NCI-H446 (cell line): ENCODE data around the gene AKAP6.

Experiments used
- DNase-seq, 2 experiments: peaks; one replicate each; lab custom pipeline; 2025; lab: John Stamatoyannopoulos, UW

The AKAP6 gene

GRCh38 chr14:32412103-32412502, 83.0 kb downstream of the AKAP6 start:
- no peak for DNase-seq

DNA sequence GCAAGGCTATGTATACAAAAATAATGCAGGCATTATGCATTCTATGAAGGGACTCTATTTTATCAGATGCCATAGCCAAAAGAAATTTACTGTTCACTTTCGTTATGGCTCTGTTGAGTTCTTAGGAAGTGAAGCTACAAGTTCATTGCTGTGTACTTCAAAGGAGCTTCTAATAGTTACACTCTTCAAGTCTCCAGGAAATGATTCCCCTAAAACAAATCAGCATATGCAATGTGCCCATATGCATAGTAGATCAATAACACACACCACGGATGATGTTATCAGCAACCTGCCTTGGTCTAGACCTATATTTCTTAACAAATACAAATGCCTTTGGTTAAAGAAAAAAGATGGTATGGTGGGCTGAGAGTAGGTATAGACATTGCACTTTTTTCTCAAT, 83.4 kb downstream of the AKAP6 start:
- no peak for DNase-seq

- DNase-seq, result no peak
These were observed 85.0 kb downstream of the AKAP6 start for GRCh38 chr14:32413967-32414640.

DNA sequence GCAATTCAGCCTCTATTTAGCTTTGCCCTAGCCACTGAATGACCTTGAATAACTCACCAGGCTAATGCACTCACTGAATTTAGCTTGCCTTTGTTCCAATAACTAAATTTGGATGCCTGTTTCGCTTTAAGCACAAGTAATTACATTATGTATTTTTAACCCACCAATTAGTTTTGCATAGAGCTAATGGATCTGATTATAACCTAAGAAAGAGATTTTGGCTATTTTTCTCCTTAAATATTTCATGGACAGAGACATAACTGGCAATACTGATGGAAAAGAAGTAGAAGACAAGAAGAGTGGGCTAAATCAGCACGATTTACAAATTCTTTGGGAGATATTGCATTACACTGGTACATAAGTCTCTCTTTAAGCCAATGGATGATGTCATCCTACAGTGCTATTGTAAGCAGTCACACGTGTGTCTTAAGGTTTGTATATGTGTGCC, 85.7 kb downstream of the AKAP6 start:
- no peak for DNase-seq

DNA sequence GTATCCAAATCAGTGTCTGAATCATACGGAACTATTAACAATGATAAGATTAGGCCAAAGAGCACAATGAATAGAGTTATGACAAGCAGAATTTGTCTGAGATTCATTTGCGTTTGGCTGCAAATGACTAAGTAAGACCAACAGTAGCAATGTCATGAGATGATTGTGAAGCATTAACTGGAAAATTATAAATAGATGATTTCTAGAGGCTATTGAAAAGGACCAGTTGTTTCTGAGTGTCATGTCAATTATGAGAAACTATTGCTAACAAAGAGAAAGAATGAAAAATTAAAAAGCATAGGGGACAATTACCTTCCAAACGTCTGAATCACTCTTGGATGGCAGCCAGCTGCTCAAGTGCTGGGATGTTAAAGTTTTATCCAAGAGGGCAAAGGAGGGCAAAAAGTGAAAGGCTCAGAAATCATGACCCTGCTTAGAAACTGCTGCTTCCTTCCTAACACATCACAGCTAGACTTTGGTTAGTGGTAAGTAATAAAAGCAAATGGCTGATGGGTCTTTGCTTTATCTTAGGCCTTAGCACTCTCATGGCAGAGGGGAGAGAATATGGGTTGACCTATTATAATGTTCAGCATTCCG, 89.0 kb downstream of the AKAP6 start:
- DNase-seq, result peak; percentile 37 to 63

GRCh38 chr14:32419429-32419828, 90.3 kb downstream of the AKAP6 start:
- no peak for DNase-seq

DNA sequence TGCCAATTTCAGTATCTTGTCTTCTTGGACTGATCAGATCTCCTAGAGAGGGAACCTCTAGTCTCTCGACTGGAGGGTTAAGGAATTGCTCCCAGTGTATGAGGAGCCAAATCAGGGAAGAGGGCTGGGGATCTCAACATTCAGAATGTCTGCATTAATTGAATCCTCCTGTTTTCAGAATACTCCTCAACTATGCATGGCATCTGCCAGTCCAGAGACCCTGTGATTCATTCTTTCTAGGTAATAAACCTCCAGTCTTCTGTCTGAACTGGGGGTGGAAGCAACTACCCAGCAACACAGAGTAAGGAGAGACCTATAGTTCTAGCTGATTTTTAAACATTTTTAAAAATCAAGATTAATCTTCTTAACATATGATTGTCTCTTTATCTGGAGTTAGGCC, 92.7 kb downstream of the AKAP6 start:
- DNase-seq, result no peak

GRCh38 chr14:32422440-32422839, 93.3 kb downstream of the AKAP6 start:
- no peak for DNase-seq

DNA sequence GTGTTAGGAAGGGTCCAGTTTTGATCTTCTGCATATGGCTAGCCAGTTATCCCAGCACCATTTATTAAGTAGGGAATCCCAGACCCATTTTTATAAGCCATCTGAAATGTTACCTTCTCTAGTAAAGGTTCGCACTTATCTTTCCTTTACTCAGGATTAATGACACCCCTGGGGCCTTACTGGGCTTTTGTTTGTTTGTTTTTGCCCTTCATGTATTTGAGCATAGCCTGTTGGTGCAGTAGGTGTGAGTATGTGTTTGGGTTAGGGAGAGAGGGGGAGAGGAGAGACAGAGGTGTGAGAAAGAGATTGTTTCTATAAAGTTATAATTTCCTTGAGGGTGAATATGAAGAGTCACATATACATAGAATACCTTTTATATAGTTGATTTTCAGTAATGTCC, 96.9 kb downstream of the AKAP6 start:
- DNase-seq, result no peak

GRCh38 chr14:32426586-32427388, 97.7 kb downstream of the AKAP6 start:
- no peak for DNase-seq

DNA sequence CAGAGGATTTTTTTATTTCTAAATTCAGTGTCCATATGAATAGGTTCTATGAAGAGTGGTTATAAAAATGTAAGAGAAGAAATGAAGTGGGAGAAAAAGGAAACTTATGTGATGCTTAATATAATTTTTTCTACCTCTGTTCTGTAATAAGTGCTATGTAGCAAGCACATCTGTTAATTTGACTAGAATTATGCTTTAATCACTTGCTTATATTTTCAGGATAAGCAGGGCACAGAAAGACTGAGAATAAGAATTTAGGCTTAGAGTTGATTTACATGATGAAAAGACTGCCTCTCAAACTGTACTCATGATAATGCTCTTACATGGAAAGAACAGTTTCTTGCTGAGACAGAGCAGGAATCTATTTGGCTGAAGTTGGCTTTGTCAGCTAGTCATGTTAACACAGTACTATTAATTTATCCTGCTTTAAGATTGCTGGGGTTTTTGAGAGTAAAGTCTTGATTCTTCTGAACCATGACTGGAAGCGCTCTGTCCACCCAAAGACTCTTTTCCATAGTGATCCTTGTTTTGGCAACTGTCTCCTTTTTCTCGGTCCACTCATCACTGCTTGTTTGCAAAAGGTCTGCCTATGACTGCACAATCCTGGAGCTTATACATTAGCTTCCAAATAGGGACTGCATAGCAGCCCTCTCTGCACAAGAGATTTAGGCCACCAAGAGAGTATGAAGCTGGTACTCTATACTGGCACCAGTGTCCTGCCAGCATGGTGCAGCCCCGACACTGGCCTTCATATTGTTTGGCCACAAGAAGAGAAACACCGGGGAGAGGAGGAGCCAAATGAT, 98.8 kb downstream of the AKAP6 start:
- no peak for DNase-seq

- no peak for DNase-seq
These were observed 99.8 kb downstream of the AKAP6 start for GRCh38 chr14:32428875-32429274.

- DNase-seq, result no peak
These were observed 101.2 kb downstream of the AKAP6 start for GRCh38 chr14:32430326-32430725.

DNA sequence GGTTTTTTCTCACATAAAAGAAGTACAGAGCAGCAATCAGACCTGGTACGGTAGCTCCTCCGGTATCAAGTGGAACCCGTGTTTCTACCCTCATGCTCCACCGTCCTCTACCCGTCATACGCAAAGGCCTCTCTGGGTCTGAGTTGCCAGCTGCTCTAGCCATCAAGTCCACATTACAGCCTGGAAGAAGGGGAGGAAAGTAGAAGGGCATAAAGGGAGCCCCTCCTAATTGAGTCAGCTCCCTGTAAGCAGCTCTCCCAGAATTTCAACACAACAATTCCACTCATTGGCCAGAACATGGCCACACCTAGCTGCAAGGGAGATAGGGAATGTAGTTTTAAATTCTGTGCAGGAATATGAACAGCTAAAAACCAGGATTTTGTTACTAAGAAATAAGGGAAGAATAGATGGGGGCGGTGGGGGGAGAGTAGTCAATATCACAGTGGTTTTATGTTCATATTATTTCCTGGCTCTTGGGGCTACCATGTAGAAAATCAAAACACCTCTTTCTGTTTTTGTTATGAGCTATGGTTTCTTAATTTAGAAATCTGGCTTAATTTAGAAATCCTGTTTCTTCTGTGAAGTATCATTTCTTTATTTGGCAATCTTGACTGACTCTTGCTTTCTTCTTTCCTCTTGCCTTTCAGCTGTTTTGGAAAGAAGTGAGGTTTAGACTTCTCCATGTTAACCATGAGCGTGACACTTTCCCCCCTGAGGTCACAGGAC, 103.9 kb downstream of the AKAP6 start:
- no peak for DNase-seq

- DNase-seq, result no peak
These were observed 105.1 kb downstream of the AKAP6 start for GRCh38 chr14:32434180-32434579.

GRCh38 chr14:32434880-32435279, 105.8 kb downstream of the AKAP6 start:
- no peak for DNase-seq

- DNase-seq, result no peak
These were observed 106.3 kb downstream of the AKAP6 start for GRCh38 chr14:32435411-32435810.

GRCh38 chr14:32436993-32437392, 107.9 kb downstream of the AKAP6 start:
- no peak for DNase-seq

DNA sequence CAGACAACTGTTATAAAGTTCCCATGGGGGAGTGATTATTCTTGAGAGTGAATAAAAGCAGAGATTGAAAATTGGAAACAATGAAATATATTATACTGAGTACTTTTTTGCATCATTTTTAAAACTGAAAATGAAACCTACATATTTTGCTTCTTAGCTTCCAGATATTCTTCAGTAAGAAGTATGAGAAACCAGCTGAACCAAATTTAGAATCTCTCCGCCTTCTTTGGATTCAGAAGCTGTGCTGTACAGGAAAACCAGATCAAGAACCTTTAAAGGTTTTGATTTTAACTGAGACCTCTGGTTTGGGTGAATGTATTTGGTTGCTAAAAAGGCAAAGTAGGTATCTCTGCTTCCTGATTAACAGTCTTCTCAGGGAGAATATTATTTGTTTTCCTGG, 109.4 kb downstream of the AKAP6 start:
- no peak for DNase-seq

DNA sequence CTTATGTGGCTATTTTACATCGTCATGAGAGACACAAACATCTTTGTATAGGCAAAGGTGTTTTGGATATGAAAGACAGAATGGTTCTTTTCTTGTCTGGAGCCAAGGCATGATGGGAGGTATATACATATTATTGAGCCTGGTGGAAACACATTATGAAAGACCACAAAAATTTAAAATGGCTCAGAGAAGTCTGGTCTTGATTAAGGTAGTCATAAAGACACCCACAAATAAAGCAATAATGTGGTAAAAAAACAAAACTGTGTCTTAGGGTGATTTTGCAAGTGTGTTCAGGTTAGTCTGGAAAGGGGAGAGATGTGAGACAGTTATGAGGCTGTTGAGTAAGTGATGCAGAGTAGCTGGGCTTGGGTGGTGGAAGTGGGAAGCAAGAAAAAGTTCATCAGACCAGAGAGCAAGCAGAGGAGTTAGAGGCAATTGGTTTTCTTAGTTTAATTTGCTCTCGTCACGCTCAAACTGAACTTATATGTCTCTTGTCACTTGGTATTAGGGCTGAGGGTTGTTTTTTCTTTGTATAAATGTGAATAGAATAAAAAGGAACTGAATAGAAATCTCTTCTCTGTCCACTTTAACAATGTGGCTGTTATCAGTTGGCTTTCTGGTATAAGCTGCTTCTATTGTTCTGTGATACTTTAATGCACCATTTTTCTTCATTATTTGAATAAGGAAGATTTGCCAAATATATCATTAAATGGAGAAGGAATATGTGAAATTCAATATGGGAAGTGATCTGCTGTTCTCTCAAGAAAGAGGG, 115.0 kb downstream of the AKAP6 start:
- no peak for DNase-seq

GRCh38 chr14:32447371-32447770, 118.3 kb downstream of the AKAP6 start:
- no peak for DNase-seq
